Measurements from ENCODE around the gene XPO5. TPM values are rescaled to one million over a fixed set of nuclear protein-coding genes. Genes with fewer than 3 reads are reported as not detected.
A peak's percentile ranks its signal among the peaks of the same experiment; 100 is the strongest.

The XPO5 gene
- total and polyA plus RNA-seq, 9 of the 15 experiments (the other 6 are each of a cell fraction or from before 2014, with no cell fraction given): 36.0 to 170 (median 99.1) TPM

DNA sequence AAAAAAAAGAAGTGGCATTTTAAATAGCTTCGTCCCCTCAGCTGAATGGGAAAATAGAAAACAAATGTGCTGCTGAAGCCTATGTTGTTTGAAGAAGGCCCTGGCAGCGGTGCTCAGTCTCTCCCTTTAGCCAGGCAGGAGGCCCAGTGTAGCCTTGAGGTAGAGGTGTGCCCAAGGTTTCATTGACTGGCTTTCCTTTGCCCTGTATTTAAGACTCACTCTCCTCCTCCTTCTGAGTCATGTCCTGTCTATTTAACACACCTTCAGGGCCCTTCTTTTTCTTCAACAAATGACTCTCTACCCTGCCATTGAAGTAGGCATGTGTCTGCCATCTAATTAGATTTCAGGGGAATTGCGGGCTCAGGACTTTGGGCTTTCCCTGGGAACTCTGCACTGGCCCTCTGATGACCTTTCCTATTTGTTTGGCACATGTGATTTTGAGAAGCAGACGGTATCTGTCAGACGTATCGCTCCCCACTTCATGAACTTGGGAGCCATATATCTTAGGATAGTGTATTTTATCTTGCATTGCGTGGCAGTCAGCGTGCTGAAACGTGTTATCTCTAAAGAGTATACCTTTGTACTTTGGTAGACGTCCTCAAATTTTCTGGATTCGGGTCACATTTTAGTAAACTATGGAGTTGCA is 94.1 kb downstream of the XPO5 start:
- Histone ChIP-seq H2AFZ (ENCODE audit: low read depth, low read length) (0 out of 2 replicates have a peak overlapping the region, but pooled peaks have one; percentile 27), H4K20me1 (replicated peaks; ENCODE audit: control insufficient read depth, insufficient read depth, low read length) (0 out of 2 replicates have a peak, but pooled peaks cover 6% of the 10 kb centered on the region), H3K36me3 (ENCODE audit: control insufficient read depth, insufficient read depth, low read length) (peaks cover 11% of the 10 kb centered on the region; the same call in 2 of the 3 replicates), H3K4me2 (ENCODE audit: insufficient read depth, low read length) (peak overlapping the region; percentile 49; the same call in 1 of the 2 replicates), H3K4me1 (replicated peaks in 1 of 2; ENCODE audit: control insufficient read depth in 2 of 2, insufficient read depth in 2 of 2, low read length in 2 of 2) (peaks cover 0 to 19% of the 10 kb centered on the region in 2 experiments; a peak in 4 of 5 replicates), H3K27ac (ENCODE audit: extremely low read depth, low read depth, low read length) (no peak overlapping the region), H3K9me1 (ENCODE audit: control insufficient read depth, insufficient read depth, low read length) (peaks cover 3% of the 10 kb centered on the region), H3K9me3 (replicated peaks; ENCODE audit: control insufficient read depth, insufficient read depth, low read depth, low read length) (no peaks in the 10 kb centered on the region), H3K4me3 (no peak overlapping the region), H3K27me3 (ENCODE audit: control insufficient read depth in 2 of 2, insufficient read depth in 2 of 2, low read length in 2 of 2) (no peaks in the 10 kb centered on the region), H3K79me2 (ENCODE audit: control insufficient read depth, insufficient read depth, low read length) (peaks cover 23% of the 10 kb centered on the region), H3K9ac (ENCODE audit: insufficient read depth in 1 of 2, low read depth in 2 of 2, low read length in 2 of 2) (peak overlapping the region; percentile 10 to 40; a peak in 2 of 4 replicates)
- in situ Hi-C loops (cut with MboI) (no loop called here), intact Hi-C loops (cut with micrococcal nuclease) (no loop called here)
- peak; percentile 35 for FAIRE-seq
- CTCF ChIA-PET (ENCODE audit: low intra/inter-chr PET ratio): interaction anchor here (0.7 kb wide), 1 partner anchor 10 kb away, joined by 3 read pairs; no protein-coding TSS in a partner anchor
- POLR2A ChIA-PET: interaction anchor here (0.6 to 1.3 kb wide), 7 partner anchors 10 to 99 kb away, joined by 3 to 5 read pairs (median 4); no protein-coding TSS in a partner anchor
- no peak for DNase-seq (ENCODE audit: extremely low read depth in 1 of 4, low spot score in 3 of 4)
- ATAC-seq: peak; percentile 6; the same call in 2 of the 3 replicates
- no TSS peak for BruUV-seq (replicated peaks)
- 25% methylated on average over 11 of the region's 11 CpGs for WGBS (ENCODE audit: insufficient coverage, low coverage, missing lambda C conversion rate)
- peak in 1 of 2 experiments; percentile 4; a peak in 1 of 4 replicates for TF ChIP-seq RCOR1 (IDR thresholded peaks at IDR 0.05; ENCODE audit: borderline replicate concordance in 1 of 2, low read depth in 2 of 2, low read length in 2 of 2)
- TF ChIP-seq L3MBTL2 (IDR thresholded peaks at IDR 0.05): peak; percentile 27; the same call in 1 of the 2 replicates
- TF ChIP-seq, protein P1, sequence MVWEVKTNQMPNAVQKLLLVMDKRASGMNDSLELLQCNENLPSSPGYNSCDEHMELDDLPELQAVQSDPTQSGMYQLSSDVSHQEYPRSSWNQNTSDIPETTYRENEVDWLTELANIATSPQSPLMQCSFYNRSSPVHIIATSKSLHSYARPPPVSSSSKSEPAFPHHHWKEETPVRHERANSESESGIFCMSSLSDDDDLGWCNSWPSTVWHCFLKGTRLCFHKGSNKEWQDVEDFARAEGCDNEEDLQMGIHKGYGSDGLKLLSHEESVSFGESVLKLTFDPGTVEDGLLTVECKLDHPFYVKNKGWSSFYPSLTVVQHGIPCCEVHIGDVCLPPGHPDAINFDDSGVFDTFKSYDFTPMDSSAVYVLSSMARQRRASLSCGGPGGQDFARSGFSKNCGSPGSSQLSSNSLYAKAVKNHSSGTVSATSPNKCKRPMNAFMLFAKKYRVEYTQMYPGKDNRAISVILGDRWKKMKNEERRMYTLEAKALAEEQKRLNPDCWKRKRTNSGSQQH (CRISPR knock-in tag; IDR thresholded peaks at IDR 0.05): no peak
- TF ChIP-seq, protein P2, sequence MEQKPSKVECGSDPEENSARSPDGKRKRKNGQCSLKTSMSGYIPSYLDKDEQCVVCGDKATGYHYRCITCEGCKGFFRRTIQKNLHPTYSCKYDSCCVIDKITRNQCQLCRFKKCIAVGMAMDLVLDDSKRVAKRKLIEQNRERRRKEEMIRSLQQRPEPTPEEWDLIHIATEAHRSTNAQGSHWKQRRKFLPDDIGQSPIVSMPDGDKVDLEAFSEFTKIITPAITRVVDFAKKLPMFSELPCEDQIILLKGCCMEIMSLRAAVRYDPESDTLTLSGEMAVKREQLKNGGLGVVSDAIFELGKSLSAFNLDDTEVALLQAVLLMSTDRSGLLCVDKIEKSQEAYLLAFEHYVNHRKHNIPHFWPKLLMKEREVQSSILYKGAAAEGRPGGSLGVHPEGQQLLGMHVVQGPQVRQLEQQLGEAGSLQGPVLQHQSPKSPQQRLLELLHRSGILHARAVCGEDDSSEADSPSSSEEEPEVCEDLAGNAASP (IDR thresholded peaks at IDR 0.05): no peak
- no peak for TF ChIP-seq JUND (IDR thresholded peaks at IDR 0.05; ENCODE audit: borderline replicate concordance, low read depth, low read length)
- peak; percentile 34; the same call in 1 of the 3 replicates for TF ChIP-seq JUND (tag; IDR thresholded peaks at IDR 0.05; ENCODE audit: borderline replicate concordance, low read depth, low read length)
- TF ChIP-seq ZNF174 (CRISPR knock-in tag; IDR thresholded peaks at IDR 0.05): no peak
- TF ChIP-seq MEIS2 (IDR thresholded peaks at IDR 0.05; ENCODE audit: partially characterized antibody): peak; percentile 70
- TF ChIP-seq GATAD2A (IDR thresholded peaks at IDR 0.05): no peak
- 0 out of 2 replicates have a peak, but pooled peaks have one; percentile 11 for TF ChIP-seq TCF3 (CRISPR knock-in tag; IDR thresholded peaks at IDR 0.05)
- 0 out of 2 replicates have a peak, but pooled peaks have one; percentile 31 for TF ChIP-seq CREM (IDR thresholded peaks at IDR 0.05; ENCODE audit: low read depth)
- TF ChIP-seq PKNOX1 (IDR thresholded peaks at IDR 0.05): peak; percentile 51; the same call in 1 of the 2 replicates
- peak; percentile 23; the same call in 1 of the 2 replicates for TF ChIP-seq ARID1B (IDR thresholded peaks at IDR 0.05)
- no peak for TF ChIP-seq ATF1 (CRISPR knock-in tag; IDR thresholded peaks at IDR 0.05)
- TF ChIP-seq ATF1 (tag; IDR thresholded peaks at IDR 0.05): no peak
- TF ChIP-seq CXXC5 (CRISPR knock-in tag; IDR thresholded peaks at IDR 0.05): peak; percentile 68
